GM21526 (cell line): ENCODE data around the gene APMAP.
"Not testable (repeated sequence)": the region's sequence is repeated elsewhere in the genome, so short reads cannot be mapped to it uniquely, and the experiment has no call there.

ENCODE experiments used
- ATAC-seq: cut with Tn5 transposase; IDR thresholded peaks from one replicate; pipeline ENCODE4 v1.9.1; 2021; ENCODE audit warnings: moderate library complexity; ENCODE audit not compliant: unreplicated experiment, low FRiP score

Gene APMAP

DNA sequence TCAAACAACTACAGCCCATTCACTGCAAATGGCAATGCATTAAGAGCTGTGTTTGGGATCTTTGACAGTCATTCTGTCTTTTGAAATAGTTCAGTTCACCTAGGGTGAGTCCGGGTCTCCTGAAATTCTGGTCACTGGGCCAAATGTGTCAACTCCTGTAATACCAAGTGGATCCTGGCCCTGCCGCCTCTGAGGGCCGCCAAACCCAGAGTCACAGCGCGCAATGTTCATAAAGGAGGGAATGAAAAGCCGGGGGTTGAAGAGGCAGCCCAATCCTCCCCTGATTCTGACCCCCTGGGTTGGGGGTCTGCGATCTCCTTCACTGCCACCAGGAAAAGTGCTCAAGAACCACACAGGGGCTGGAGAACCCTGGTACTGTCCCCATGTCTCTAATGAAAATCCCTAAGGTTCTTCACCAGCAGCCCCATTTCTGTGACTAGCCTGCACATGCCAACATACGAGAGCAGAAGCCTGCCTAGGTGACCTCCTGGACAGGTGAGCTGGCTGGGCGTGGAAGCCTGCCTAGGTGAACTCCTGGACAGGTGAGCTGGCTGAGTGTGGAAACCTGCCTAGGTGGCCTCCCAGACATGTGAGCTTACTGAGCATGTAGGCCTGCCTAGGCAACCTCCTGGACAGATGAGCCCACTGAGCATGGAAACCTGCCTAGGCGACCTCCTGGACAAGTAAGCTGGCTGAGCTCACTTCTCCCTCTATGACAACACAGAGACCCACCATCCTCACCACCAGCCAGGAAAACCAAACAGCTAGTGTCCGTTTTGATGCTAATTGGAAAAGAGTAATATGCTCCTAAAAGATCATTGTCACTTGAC lies 16.1 kb upstream of the APMAP start:
- ATAC-seq = no peak

- ATAC-seq = no peak
Measured at GRCh38 chr20:25007491-25008305, 15.1 kb upstream of the APMAP start.

GRCh38 chr20:25006431-25007167 lies 14.0 kb upstream of the APMAP start:
- no peak for ATAC-seq

DNA sequence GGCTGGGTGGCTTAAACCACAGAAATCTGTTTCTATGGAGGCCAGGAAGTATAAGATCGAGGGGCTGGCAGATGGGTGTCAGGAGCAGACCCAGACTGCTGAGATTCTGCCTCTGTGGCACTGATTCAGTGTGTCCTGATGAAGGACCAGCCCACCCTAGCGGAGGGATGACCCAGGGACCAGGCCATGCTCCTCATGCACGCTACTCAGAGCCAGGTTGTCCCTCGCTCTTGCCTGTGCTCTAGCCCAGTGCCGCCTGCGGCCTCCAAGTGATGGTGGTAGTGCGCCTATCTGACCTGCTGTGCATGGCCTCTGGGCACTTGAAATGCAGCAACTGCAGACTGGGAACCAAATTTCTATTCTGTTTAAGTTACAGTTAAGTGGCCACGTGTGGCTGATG lies 13.1 kb upstream of the APMAP start:
- no peak for ATAC-seq

DNA sequence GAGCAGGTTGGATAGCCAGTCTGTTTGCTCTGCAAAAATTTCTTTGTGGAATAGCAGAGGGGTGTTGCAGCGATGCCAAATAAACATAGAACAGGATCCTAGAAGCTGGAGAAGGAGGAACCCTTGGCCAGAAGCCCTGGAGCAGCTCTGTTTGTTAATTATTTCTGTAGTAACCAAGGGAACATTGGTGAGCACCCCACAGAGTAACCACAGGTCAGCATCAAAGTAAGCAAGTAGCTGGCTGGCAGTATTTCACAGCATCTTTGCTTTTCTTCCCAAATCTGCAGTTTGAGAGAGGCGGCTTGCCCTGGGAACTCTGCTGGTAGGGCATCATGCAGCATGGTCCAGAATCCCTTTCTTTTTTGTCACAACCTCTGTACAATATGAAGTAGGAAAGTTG lies 12.7 kb upstream of the APMAP start:
- ATAC-seq = no peak

DNA sequence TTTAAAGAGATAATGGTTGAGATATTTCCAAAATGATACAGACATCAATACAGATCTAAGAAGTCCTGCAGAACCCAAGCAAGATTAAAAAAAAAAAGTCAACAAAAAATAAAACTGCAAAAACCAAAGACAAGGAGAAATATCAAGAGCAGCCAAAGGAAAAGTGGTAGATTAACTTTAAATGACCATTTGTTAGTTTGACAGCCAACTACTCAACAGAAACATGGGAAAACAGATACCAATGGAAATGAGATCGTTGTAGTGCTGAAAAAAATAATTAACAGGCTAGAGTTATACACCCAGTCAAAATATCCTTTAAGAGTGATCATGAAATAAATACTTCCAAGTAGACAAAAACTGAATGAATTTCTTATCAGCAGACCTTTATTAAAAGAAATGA lies 10.5 kb upstream of the APMAP start:
- no peak for ATAC-seq

DNA sequence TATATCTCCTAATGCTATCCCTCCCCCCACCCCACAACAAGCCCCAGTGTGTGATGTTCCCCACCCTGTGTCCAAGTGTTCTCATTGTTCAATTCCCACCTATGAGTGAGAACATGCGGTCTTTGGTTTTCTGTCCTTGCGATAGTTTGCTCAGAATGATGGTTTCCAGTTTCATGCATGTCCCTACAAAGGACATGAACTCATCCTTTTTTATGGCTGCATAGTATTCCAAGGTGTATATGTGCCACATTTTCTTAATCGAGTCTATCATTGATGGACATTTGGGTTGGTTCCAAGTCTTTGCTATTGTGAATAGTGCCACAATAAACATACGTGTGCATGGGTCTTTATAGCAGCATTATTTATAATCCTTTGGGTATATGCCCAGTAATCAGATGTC lies 8.8 kb upstream of the APMAP start:
- not testable (repeated sequence) for ATAC-seq

DNA sequence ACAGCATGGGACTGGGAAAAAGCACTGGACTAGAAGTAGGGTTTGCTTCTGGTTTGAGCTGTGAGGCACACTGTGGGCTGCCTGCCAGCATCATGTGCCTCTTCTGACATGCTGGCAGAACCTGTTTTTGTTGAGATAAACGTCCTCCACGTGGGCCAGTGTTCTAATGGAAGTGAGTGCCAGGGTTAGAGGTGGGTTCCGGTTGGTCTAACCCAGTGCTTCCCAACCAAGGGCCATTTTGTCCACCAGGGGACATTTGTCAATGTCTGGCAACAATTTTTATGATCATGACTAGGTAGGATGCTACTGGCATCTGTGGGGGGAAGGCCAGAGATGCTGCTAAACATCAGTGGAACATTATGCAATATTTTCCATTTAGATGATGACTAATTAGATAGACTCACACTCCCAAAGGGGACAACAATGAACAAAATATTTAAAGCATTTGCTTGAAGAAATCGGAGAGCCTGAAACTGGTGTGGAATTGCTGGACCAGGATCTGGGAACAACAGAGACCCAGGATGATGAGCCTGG lies 7.8 kb upstream of the APMAP start:
- no peak for ATAC-seq

- ATAC-seq = no peak
Measured at GRCh38 chr20:24999568-24999967, 7.0 kb upstream of the APMAP start.

DNA sequence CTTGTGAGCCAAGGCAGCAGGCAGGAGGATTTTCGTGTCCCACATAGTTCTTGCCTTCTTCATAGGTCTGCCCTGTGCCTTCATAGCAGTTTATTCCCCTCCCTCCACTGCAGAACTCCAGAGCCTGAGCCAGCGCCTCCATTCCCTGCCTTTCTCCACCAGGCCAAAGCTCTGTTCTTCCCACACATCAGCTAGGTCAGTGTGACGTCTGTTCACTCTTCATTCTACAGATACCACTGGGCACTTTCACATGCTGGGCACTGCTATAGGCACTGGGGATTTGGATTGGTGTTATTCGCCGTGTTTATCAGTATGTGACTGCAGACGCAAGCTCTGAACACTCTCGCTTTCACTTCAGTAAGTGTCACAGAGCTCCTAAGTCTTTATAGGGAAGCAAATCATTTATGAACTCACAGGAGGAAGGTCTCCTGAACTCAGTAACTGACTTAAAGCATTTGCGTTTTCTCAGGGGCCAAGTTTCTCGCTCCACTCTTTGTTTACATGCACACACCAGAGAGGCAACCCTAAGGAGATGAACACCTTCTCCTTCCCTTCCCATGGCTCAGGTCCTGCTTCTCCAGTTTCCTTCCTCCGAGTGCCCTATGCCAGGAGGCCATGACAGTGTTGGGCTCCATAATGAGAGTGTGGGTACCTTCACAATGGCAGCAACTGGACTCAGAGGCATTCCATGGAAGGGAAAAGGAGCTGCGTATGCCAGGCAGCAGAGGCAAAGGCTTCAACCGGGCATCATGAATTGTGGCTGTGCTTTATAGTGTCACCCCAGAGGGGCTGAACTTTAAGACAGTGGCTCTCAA lies 6.3 kb upstream of the APMAP start:
- ATAC-seq = no peak

DNA sequence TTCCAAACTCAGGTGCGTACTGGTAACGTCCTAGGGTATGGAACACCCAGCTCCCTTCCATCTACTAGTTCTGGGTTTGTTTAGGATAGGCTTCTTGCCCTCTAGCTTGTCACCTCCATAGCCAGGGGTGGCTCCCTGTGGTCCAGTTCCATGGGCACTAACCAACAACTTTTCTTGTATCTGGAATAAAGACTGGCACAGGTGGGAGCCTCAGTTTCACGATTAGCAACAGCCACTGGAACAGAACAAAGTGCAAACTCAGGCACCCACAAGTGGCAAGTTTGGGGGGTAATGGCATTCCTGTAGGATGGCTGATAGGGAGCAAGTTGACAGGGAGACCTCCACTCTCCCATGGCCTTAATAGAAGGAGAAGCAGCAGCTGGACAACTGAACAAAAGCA lies 5.6 kb upstream of the APMAP start:
- no peak for ATAC-seq

DNA sequence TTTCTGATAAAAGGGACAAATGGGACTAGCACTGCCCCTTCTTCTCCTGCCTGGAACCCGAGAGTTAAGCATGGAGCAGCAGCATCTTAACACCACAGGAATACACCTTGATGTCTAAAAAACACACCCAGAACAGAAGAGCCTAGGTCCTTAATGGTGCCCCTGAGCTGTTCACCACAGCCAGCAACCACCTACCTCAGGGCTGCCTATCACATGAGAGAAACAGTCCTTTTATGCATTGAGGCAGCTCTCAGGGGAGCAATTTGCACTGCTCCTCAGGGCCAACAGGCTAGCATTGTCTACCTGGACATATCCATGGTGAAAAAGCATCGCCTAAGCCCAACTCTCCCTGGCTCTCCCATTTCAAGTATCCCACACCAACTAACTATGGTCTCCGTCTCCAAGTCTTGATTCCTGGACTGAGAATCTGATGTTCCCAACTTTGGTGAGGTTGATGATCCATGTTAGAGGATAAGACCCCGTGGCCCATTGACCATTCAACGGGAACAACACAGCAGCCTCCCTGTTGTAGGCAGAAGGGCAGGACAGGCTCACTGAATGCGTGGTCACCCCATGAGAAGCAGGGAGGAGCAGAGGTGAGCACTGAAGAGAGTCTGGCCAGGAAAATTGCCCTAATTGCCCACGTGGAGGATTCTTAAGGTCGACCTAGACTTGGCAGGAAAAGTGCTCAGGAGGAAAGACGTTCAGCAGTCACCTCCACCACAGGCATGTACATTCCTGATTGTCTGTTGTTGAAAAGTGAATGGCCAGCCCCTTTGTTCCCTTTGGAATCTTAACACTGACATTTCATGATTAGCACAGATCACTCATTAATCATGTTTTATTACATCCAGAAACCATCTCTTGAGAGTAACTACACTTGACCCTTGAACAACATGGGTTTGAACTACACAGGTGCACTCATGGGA lies 4.2 kb upstream of the APMAP start:
- ATAC-seq = no peak

DNA sequence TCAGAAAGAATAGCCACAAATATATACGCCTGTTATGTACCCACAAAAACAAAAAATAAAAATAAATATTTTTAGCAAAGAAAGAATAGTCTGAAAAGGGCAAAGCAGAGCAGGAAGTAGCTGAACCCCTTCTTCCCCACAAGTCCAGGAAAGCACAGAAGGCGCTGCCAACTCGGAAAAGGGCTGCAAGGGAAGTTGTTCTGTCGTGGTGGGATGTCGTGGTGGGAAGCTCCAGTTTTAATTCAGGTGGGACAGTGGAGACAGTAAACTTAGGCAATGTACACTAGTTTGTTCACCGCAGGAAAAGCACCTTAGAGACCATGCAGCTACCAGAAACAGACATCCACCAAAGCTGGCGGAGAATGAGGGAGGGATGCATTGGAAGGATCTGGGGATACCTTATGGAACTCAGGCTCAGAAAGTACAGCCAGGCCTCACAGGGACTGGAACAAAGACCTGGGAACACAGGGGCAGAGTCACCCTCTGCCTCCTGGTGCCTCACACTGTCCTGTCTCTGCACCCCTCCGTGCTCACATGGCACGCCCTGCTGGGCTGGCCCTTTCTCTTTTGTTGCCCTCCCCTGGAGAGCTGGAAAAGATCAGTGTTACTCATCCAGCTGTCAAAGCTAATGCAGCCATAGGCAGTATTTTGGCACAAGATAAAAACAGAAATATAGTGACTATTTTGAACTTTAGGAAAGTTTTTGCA lies 3.3 kb upstream of the APMAP start:
- no peak for ATAC-seq

GRCh38 chr20:24994470-24995368 lies 2.2 kb upstream of the APMAP start:
- ATAC-seq = no peak

- no peak for ATAC-seq
Measured at GRCh38 chr20:24994186-24994465, 1.6 kb upstream of the APMAP start.

GRCh38 chr20:24993337-24994185 lies 1.0 kb upstream of the APMAP start:
- no peak for ATAC-seq
